ENCODE measurements around the gene BPGM.
"Not testable (repeated sequence)": the region's sequence is repeated elsewhere in the genome, so short reads cannot be mapped to it uniquely, and the experiment has no call there.

The BPGM gene

GRCh38 chr7:134640842-134641715 is 5.6 kb upstream of the BPGM start:
- no peaks in the 10 kb centered on the region for H3K36me3 Mint-ChIP-seq
- DNase-seq (ENCODE audit: low spot score in 2 of 2) (no peak), ATAC-seq (ENCODE audit: low read depth) (no peak)
- H3K27ac Mint-ChIP-seq: no peak overlapping the region
- H3K9me3 Mint-ChIP-seq: peaks cover 2% of the 10 kb centered on the region
- H3K27me3 Mint-ChIP-seq: no peaks in the 10 kb centered on the region
- H3K4me3 Mint-ChIP-seq: no peak overlapping the region
- H3K4me1 Mint-ChIP-seq: peaks cover 1% of the 10 kb centered on the region

- H3K27me3 Mint-ChIP-seq; ATAC-seq (ENCODE audit: low read depth); H3K27ac Mint-ChIP-seq; H3K4me1 Mint-ChIP-seq; H3K36me3 Mint-ChIP-seq; H3K9me3 Mint-ChIP-seq; DNase-seq (ENCODE audit: low spot score in 2 of 2); H3K4me3 Mint-ChIP-seq: not testable (repeated sequence)
Measured at GRCh38 chr7:134641981-134642380, 4.7 kb upstream of the BPGM start.

- Mint-ChIP-seq H3K27me3 (no peaks in the 10 kb centered on the region), H3K27ac (no peak overlapping the region), H3K36me3 (no peaks in the 10 kb centered on the region), H3K9me3 (peaks cover 2% of the 10 kb centered on the region), H3K4me3 (no peak overlapping the region), H3K4me1 (no peaks in the 10 kb centered on the region)
- no peak for DNase-seq (ENCODE audit: low spot score in 2 of 2)
- ATAC-seq (ENCODE audit: low read depth): no peak
Measured at GRCh38 chr7:134643131-134643530, 3.5 kb upstream of the BPGM start.

- DNase-seq (ENCODE audit: low spot score in 2 of 2): no peak
- peaks cover 6% of the 10 kb centered on the region for H3K36me3 Mint-ChIP-seq
- H3K4me3 Mint-ChIP-seq: no peak overlapping the region
- H3K27ac Mint-ChIP-seq: no peak overlapping the region
- H3K4me1 Mint-ChIP-seq: peaks cover 15% of the 10 kb centered on the region
- no peaks in the 10 kb centered on the region for H3K27me3 Mint-ChIP-seq
- peaks cover 2% of the 10 kb centered on the region for H3K9me3 Mint-ChIP-seq
- no peak for ATAC-seq (ENCODE audit: low read depth)
Measured at GRCh38 chr7:134645478-134645877, 1.2 kb upstream of the BPGM start.

- Mint-ChIP-seq H3K27ac (no peak overlapping the region), H3K9me3 (peaks cover 2% of the 10 kb centered on the region), H3K27me3 (no peaks in the 10 kb centered on the region), H3K4me3 (no peak overlapping the region), H3K36me3 (peaks cover 6% of the 10 kb centered on the region), H3K4me1 (peaks cover 15% of the 10 kb centered on the region)
- DNase-seq (ENCODE audit: low spot score in 2 of 2): peak in 1 of 2 donors; percentile 4
- ATAC-seq (ENCODE audit: low read depth): no peak
Measured at GRCh38 chr7:134645935-134646334, 718 bp upstream of the BPGM start.

- DNase-seq (ENCODE audit: low spot score in 2 of 2): no peak
- no peaks in the 10 kb centered on the region for H3K27me3 Mint-ChIP-seq
- H3K4me1 Mint-ChIP-seq: peaks cover 22% of the 10 kb centered on the region
- no peaks in the 10 kb centered on the region for H3K9me3 Mint-ChIP-seq
- ATAC-seq (ENCODE audit: low read depth): no peak
- H3K4me3 Mint-ChIP-seq: no peak overlapping the region
- no peak overlapping the region for H3K27ac Mint-ChIP-seq
- H3K36me3 Mint-ChIP-seq: peaks cover 8% of the 10 kb centered on the region
Measured at GRCh38 chr7:134648456-134648855, 1.8 kb downstream of the BPGM start.

- no peak for DNase-seq (ENCODE audit: low spot score in 2 of 2)
- H3K27me3 Mint-ChIP-seq: no peaks in the 10 kb centered on the region
- no peaks in the 10 kb centered on the region for H3K9me3 Mint-ChIP-seq
- H3K27ac Mint-ChIP-seq: no peak overlapping the region
- H3K4me3 Mint-ChIP-seq: peak overlapping the region; percentile 46
- H3K4me1 Mint-ChIP-seq: peaks cover 22% of the 10 kb centered on the region
- ATAC-seq (ENCODE audit: low read depth): no peak
- H3K36me3 Mint-ChIP-seq: peaks cover 8% of the 10 kb centered on the region
Measured at GRCh38 chr7:134649226-134649775, 2.6 kb downstream of the BPGM start.

GRCh38 chr7:134651991-134652390 is 5.3 kb downstream of the BPGM start:
- peaks cover 3% of the 10 kb centered on the region for H3K9me3 Mint-ChIP-seq
- ATAC-seq (ENCODE audit: low read depth) (no peak), DNase-seq (ENCODE audit: low spot score in 2 of 2) (no peak)
- H3K4me3 Mint-ChIP-seq: no peak overlapping the region
- peaks cover 25% of the 10 kb centered on the region for H3K4me1 Mint-ChIP-seq
- no peaks in the 10 kb centered on the region for H3K27me3 Mint-ChIP-seq
- peaks cover 21% of the 10 kb centered on the region for H3K36me3 Mint-ChIP-seq
- H3K27ac Mint-ChIP-seq: no peak overlapping the region

GRCh38 chr7:134654104-134654775 is 7.6 kb downstream of the BPGM start:
- Mint-ChIP-seq H3K27me3 (no peaks in the 10 kb centered on the region), H3K4me3 (no peak overlapping the region), H3K9me3 (peaks cover 3% of the 10 kb centered on the region), H3K27ac (no peak overlapping the region), H3K4me1 (peaks cover 26% of the 10 kb centered on the region), H3K36me3 (peaks cover 23% of the 10 kb centered on the region)
- DNase-seq (ENCODE audit: low spot score in 2 of 2): no peak
- no peak for ATAC-seq (ENCODE audit: low read depth)

GRCh38 chr7:134657526-134657925 is 10.9 kb downstream of the BPGM start:
- H3K4me3 Mint-ChIP-seq: no peak overlapping the region
- H3K36me3 Mint-ChIP-seq: peaks cover 29% of the 10 kb centered on the region
- ATAC-seq (ENCODE audit: low read depth): no peak
- H3K4me1 Mint-ChIP-seq: peaks cover 16% of the 10 kb centered on the region
- no peak overlapping the region for H3K27ac Mint-ChIP-seq
- H3K27me3 Mint-ChIP-seq: no peaks in the 10 kb centered on the region
- DNase-seq (ENCODE audit: low spot score in 2 of 2): no peak
- H3K9me3 Mint-ChIP-seq: peaks cover 3% of the 10 kb centered on the region

GRCh38 chr7:134660242-134660785 is 13.7 kb downstream of the BPGM start:
- H3K27ac Mint-ChIP-seq: no peak overlapping the region
- H3K4me1 Mint-ChIP-seq: peaks cover 13% of the 10 kb centered on the region
- no peak overlapping the region for H3K4me3 Mint-ChIP-seq
- no peak for ATAC-seq (ENCODE audit: low read depth)
- peaks cover 1% of the 10 kb centered on the region for H3K9me3 Mint-ChIP-seq
- H3K36me3 Mint-ChIP-seq: peaks cover 37% of the 10 kb centered on the region
- no peaks in the 10 kb centered on the region for H3K27me3 Mint-ChIP-seq
- no peak for DNase-seq (ENCODE audit: low spot score in 2 of 2)

GRCh38 chr7:134660961-134661376 is 14.3 kb downstream of the BPGM start:
- Mint-ChIP-seq H3K4me1 (peaks cover 11% of the 10 kb centered on the region), H3K36me3 (peaks cover 35% of the 10 kb centered on the region), H3K27me3 (no peaks in the 10 kb centered on the region), H3K9me3 (no peaks in the 10 kb centered on the region), H3K27ac (no peak overlapping the region), H3K4me3 (no peak overlapping the region)
- no peak for DNase-seq (ENCODE audit: low spot score in 2 of 2)
- ATAC-seq (ENCODE audit: low read depth): no peak

GRCh38 chr7:134662166-134662870 is 15.7 kb downstream of the BPGM start:
- Mint-ChIP-seq H3K36me3 (peaks cover 32% of the 10 kb centered on the region), H3K4me1 (peaks cover 10% of the 10 kb centered on the region), H3K4me3 (no peak overlapping the region), H3K9me3 (no peaks in the 10 kb centered on the region), H3K27ac (no peak overlapping the region), H3K27me3 (no peaks in the 10 kb centered on the region)
- ATAC-seq (ENCODE audit: low read depth) (no peak), DNase-seq (ENCODE audit: low spot score in 2 of 2) (no peak)

GRCh38 chr7:134662871-134663205 is 16.2 kb downstream of the BPGM start:
- no peak for DNase-seq (ENCODE audit: low spot score in 2 of 2)
- Mint-ChIP-seq H3K27ac (no peak overlapping the region), H3K4me1 (peaks cover 7% of the 10 kb centered on the region), H3K27me3 (no peaks in the 10 kb centered on the region), H3K36me3 (peaks cover 32% of the 10 kb centered on the region), H3K9me3 (no peaks in the 10 kb centered on the region), H3K4me3 (no peak overlapping the region)
- no peak for ATAC-seq (ENCODE audit: low read depth)

All from memory B cell (primary cell).